Thyroid gland (tissue), 4 donors: Measurements from ENCODE around the gene VSX1.

Source experiments
- POLR2A ChIP-seq, 2 donors: fragments of 450-650 bp; IDR thresholded peaks; one replicate each; pipeline ENCODE4 v1.6.1; 2017; ENCODE audit warnings: antibody characterized with exemption in 2 of 2, mild to moderate bottlenecking in 2 of 2, moderate library complexity in 1 of 2
- TF ChIP-seq, protein P1 (sequence below), 6 experiments: fragments of 200-600 bp in 3 of 6; fragments of 450-650 bp in 3 of 6; sonication (generic) in 3 of 6; IDR thresholded peaks; one replicate each; pipeline ENCODE4 v1.5.1; 2016 to 2019; ENCODE audit warnings: antibody characterized with exemption in 6 of 6, mild to moderate bottlenecking in 2 of 6, inconsistent platforms in 1 of 6, moderate library complexity in 1 of 6

GRCh38 chr20:25047766-25048165 lies 34.2 kb downstream of the VSX1 start:
- TF ChIP-seq, protein P1, sequence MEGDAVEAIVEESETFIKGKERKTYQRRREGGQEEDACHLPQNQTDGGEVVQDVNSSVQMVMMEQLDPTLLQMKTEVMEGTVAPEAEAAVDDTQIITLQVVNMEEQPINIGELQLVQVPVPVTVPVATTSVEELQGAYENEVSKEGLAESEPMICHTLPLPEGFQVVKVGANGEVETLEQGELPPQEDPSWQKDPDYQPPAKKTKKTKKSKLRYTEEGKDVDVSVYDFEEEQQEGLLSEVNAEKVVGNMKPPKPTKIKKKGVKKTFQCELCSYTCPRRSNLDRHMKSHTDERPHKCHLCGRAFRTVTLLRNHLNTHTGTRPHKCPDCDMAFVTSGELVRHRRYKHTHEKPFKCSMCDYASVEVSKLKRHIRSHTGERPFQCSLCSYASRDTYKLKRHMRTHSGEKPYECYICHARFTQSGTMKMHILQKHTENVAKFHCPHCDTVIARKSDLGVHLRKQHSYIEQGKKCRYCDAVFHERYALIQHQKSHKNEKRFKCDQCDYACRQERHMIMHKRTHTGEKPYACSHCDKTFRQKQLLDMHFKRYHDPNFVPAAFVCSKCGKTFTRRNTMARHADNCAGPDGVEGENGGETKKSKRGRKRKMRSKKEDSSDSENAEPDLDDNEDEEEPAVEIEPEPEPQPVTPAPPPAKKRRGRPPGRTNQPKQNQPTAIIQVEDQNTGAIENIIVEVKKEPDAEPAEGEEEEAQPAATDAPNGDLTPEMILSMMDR (IDR thresholded peaks at IDR 0.05) = no peak
- no peak for TF ChIP-seq POLR2A (IDR thresholded peaks at IDR 0.05)
